SU-DHL-6 (cell line): ENCODE results near the gene SLC5A10.

Experiments
- H2AFZ ChIP-seq: fragments of 200-600 bp; sonication (generic); 2 replicates; pipeline ENCODE4 v1.6.1; 2014; ENCODE audit warnings: low read depth, mild to moderate bottlenecking, moderate library complexity, mixed read lengths, antibody characterized with exemption, low read length; ENCODE audit not compliant: severe bottlenecking
- H3F3A ChIP-seq: fragments of 200-600 bp; shearing (Covaris generic); 2 replicates; pipeline ENCODE4 v1.6.0; 2016; ENCODE audit warnings: antibody characterized with exemption, mild to moderate bottlenecking; ENCODE audit not compliant: insufficient read depth
- H3K27ac ChIP-seq: fragments of 200-600 bp; sonication (generic); 2 replicates; pipeline ENCODE4 v1.5.1; 2016; ENCODE audit warnings: low read depth, mild to moderate bottlenecking, low read length, moderate library complexity, mixed read lengths
- H3K27me3 ChIP-seq: fragments of 200-600 bp; sonication (generic), shearing (Covaris generic); 2 replicates; pipeline ENCODE4 v1.6.0; 2014; ENCODE audit warnings: mild to moderate bottlenecking, low read length
- H3K36me3 ChIP-seq: fragments of 200-600 bp; sonication (generic); 2 replicates; pipeline ENCODE4 v1.6.1; 2014; ENCODE audit warnings: mild to moderate bottlenecking, low read length, mixed read lengths
- H3K4me2 ChIP-seq: fragments of 300-600, 200-600 bp; shearing (Covaris generic), sonication (generic); 2 replicates; pipeline ENCODE4 v1.6.0; 2014; ENCODE audit warnings: low read length, low read depth, mild to moderate bottlenecking; ENCODE audit not compliant: poor library complexity, severe bottlenecking
- H3K4me3 ChIP-seq: fragments of 200-600 bp; sonication (generic); 2 replicates; pipeline ENCODE4 v1.5.1; 2014; ENCODE audit warnings: antibody characterized with exemption, low read length, mild to moderate bottlenecking, mixed read lengths; ENCODE audit not compliant: insufficient read depth, poor library complexity, severe bottlenecking
- H3K79me2 ChIP-seq: fragments of 200-600 bp; sonication (generic); 2 replicates; pipeline ENCODE4 v1.6.1; 2014; ENCODE audit warnings: mild to moderate bottlenecking, low read length, moderate library complexity; ENCODE audit not compliant: insufficient read depth
- H3K9ac ChIP-seq: fragments of 200-600 bp; sonication (generic); 2 replicates; pipeline ENCODE4 v1.7.0; 2014; ENCODE audit warnings: mild to moderate bottlenecking, low read length
- H3K9me2 ChIP-seq: fragments of 200-600 bp; sonication (generic); replicated peaks from 2 replicates; pipeline ENCODE4 v1.6.1; 2014; ENCODE audit warnings: low read length; ENCODE audit not compliant: insufficient read depth
- H3K9me3 ChIP-seq: fragments of 200-600 bp; sonication (generic); 2 replicates; pipeline ENCODE4 v1.6.1; 2014; ENCODE audit warnings: low read length, mixed read lengths; ENCODE audit not compliant: insufficient read depth
- H4K20me1 ChIP-seq: fragments of 200-600 bp; sonication (generic); 2 replicates; pipeline ENCODE4 v1.6.1; 2014; ENCODE audit warnings: low read depth, mild to moderate bottlenecking, antibody characterized with exemption, low read length, moderate library complexity, mixed read lengths
- EZH2phosphoT487 ChIP-seq: fragments of 200-600 bp; sonication (generic), shearing (Covaris generic); conservative IDR thresholded peaks from 2 replicates; pipeline ENCODE4 v1.6.1; 2018; ENCODE audit warnings: mild to moderate bottlenecking, antibody characterized with exemption, low read length, moderate library complexity, mixed read lengths
- TF ChIP-seq, protein P1 (sequence below): fragments of 200-600 bp; sonication (generic); IDR thresholded peaks from one replicate; pipeline ENCODE4 v1.5.1; 2017; ENCODE audit warnings: antibody characterized with exemption, mild to moderate bottlenecking, low read length, moderate library complexity; ENCODE audit not compliant: insufficient read depth, poor library complexity, severe bottlenecking

SLC5A10 gene

DNA sequence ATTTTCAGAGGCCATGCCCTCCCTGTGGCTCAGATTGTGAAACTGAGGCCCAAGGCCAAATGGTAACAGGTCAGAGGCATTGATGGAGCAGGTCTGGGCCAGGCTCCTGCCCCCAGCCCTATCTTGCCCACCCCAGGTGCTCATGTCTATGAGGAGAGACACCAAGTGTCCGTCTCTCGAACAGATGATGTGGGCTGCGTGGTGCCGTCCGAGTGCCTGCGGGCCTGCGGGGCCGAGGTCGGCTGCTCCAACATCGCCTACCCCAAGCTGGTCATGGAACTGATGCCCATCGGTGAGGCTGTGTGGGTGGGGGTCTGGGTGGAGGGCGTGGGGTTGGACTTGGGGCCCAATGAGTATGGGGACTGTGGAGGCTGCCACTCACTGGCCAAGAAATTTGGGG, 61.3 kb downstream of the SLC5A10 start:
- no peak for TF ChIP-seq EZH2phosphoT487
- TF ChIP-seq, protein P1, sequence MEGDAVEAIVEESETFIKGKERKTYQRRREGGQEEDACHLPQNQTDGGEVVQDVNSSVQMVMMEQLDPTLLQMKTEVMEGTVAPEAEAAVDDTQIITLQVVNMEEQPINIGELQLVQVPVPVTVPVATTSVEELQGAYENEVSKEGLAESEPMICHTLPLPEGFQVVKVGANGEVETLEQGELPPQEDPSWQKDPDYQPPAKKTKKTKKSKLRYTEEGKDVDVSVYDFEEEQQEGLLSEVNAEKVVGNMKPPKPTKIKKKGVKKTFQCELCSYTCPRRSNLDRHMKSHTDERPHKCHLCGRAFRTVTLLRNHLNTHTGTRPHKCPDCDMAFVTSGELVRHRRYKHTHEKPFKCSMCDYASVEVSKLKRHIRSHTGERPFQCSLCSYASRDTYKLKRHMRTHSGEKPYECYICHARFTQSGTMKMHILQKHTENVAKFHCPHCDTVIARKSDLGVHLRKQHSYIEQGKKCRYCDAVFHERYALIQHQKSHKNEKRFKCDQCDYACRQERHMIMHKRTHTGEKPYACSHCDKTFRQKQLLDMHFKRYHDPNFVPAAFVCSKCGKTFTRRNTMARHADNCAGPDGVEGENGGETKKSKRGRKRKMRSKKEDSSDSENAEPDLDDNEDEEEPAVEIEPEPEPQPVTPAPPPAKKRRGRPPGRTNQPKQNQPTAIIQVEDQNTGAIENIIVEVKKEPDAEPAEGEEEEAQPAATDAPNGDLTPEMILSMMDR = no peak
- Histone ChIP-seq H4K20me1 (no peaks in the 10 kb centered on the region), H3K9me3 (no peaks in the 10 kb centered on the region), H3K27me3 (no peaks in the 10 kb centered on the region), H3K9ac (no peak overlapping the region), H3K36me3 (no peaks in the 10 kb centered on the region), H3F3A (no peaks in the 10 kb centered on the region), H3K4me3 (no peak overlapping the region), H3K4me2 (no peak overlapping the region), H3K9me2 (no peaks in the 10 kb centered on the region), H2AFZ (no peak overlapping the region), H3K79me2 (no peaks in the 10 kb centered on the region), H3K27ac (no peak overlapping the region)

DNA sequence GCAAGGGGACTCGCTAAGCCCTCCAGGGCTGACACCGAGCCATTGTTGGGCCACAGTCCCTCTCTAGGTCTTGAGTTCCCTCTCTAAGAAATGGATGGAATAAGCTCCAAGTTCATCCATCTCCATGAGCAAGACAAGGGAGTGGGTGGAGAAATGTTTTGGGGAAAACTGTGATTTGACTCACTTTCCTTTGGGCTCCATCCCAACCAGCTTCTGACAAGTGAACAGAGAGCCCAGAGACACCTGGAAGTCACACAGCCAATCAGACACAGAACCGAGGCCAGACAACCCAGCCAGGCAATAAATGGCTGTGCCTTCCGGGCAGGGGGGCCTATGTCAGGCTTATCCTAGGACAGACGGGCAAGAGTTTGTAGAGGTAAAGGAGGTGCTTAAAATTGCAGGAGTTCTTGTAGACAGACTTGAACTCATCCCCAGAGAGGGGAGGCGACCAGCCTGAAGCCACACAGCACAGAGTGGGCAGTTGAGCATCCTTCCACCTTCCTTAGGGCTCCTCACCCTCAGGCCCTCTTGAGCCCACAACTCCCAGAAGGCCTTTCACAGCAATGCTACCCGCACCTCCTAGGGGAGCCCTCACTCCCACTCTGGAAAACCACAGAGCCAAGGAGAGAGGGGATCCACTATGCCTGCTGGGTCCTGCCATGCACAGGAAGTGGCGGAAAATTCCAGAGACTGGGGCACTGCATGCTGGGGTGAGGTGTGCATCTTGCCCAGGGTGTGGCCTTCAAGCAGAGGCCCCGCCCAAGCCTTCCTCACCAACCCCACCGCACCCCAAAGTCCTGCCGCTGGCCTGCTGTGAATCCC, 62.1 kb downstream of the SLC5A10 start:
- H3F3A ChIP-seq = peaks cover 4% of the 10 kb centered on the region; the same call in 1 of the 2 replicates
- no peaks in the 10 kb centered on the region for H3K27me3 ChIP-seq
- no peaks in the 10 kb centered on the region for H3K9me2 ChIP-seq
- H3K9ac ChIP-seq = no peak overlapping the region
- H3K4me2 ChIP-seq = no peak overlapping the region
- H3K36me3 ChIP-seq = no peaks in the 10 kb centered on the region
- H3K4me3 ChIP-seq = no peak overlapping the region
- no peaks in the 10 kb centered on the region for H4K20me1 ChIP-seq
- no peaks in the 10 kb centered on the region for H3K79me2 ChIP-seq
- H2AFZ ChIP-seq = no peak overlapping the region
- TF ChIP-seq, protein P1 = no peak
- no peak for TF ChIP-seq EZH2phosphoT487
- H3K27ac ChIP-seq = no peak overlapping the region
- H3K9me3 ChIP-seq = no peaks in the 10 kb centered on the region

DNA sequence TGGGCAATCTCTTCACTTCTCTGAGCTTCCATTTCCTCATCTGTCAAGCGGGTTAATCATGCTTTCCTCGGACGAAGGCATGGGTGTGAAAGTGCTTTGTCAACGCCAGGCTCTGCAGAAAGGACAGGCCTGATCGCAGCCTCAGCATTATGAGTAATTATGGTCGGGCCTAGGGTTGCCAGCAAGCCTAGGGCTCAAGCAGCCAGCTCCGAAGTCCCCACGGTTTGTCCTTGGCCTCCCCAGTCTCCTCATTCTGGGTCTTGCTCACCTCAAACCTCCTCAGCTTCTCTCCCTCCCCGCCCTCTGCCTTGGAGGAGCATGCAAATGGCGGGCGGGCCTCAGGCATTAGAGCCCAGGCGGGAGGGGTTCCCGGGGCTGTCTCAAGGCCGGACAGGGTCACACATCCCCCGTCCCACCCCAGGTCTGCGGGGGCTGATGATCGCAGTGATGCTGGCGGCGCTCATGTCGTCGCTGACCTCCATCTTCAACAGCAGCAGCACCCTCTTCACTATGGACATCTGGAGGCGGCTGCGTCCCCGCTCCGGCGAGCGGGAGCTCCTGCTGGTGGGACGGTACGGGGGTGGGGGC, 62.8 kb downstream of the SLC5A10 start:
- H2AFZ ChIP-seq = no peak overlapping the region
- H3K79me2 ChIP-seq = no peaks in the 10 kb centered on the region
- peaks cover 7% of the 10 kb centered on the region; the same call in 1 of the 2 replicates for H3F3A ChIP-seq
- H3K27me3 ChIP-seq = no peaks in the 10 kb centered on the region
- no peak for TF ChIP-seq EZH2phosphoT487
- TF ChIP-seq, protein P1 = no peak
- no peak overlapping the region for H3K4me2 ChIP-seq
- no peak overlapping the region for H3K4me3 ChIP-seq
- H4K20me1 ChIP-seq = no peaks in the 10 kb centered on the region
- H3K36me3 ChIP-seq = no peaks in the 10 kb centered on the region
- no peaks in the 10 kb centered on the region for H3K9me2 ChIP-seq
- H3K9ac ChIP-seq = no peak overlapping the region
- no peak overlapping the region for H3K27ac ChIP-seq
- no peaks in the 10 kb centered on the region for H3K9me3 ChIP-seq
